ENCODE data around the gene COTL1. TPM values are rescaled to one million over a fixed set of nuclear protein-coding genes. Genes with fewer than 3 reads are reported as not detected.

COTL1 gene
- total and polyA plus RNA-seq, 2 of the 13 experiments (the other 11 are each of a cell fraction or from before 2014, with no cell fraction given), result 8.7 to 16.9 TPM

DNA sequence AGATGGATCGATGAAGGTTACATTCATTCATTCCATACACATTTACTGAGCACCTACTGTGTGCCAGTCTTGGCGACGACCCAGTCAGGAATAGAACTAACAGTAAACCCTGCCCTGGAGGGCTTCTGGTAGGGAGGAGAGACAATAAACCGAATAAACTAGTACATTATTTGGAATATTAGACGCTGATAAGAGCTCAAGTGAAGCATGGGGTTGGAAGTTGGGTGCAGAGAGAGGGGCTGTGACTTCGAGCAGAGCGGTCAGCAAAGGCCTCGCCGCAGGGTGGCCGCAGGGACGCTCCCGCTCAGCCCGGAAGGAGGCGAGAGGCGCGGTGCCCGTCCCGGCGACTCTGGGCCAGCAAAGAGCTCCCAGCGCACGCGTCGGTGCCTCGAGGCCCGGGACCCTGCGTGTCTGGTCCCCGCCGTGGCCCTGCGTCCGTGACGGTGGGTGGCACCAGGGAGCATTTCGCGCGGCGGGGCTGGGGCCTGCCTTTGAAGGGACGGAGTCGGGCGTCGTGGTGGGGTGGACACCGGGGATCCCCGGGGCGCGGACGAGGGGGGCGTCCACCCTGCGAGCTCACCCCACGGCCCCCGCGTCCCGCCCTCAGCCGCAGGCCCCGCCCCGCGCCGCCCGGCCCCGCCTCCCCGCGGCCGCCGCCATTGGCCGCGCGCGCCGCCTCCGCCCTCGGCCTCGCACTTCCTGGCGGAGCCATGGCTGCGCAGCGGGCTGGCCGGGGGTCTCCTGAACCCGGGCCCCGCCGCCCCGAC, 30.1 kb upstream of the COTL1 start, which contains the start of gene KLHL36 (continued):
- TF ChIP-seq, protein P1, sequence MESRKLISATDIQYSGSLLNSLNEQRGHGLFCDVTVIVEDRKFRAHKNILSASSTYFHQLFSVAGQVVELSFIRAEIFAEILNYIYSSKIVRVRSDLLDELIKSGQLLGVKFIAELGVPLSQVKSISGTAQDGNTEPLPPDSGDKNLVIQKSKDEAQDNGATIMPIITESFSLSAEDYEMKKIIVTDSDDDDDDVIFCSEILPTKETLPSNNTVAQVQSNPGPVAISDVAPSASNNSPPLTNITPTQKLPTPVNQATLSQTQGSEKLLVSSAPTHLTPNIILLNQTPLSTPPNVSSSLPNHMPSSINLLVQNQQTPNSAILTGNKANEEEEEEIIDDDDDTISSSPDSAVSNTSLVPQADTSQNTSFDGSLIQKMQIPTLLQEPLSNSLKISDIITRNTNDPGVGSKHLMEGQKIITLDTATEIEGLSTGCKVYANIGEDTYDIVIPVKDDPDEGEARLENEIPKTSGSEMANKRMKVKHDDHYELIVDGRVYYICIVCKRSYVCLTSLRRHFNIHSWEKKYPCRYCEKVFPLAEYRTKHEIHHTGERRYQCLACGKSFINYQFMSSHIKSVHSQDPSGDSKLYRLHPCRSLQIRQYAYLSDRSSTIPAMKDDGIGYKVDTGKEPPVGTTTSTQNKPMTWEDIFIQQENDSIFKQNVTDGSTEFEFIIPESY (CRISPR knock-in tag; IDR thresholded peaks at IDR 0.05), result 0 out of 2 replicates have a peak, but pooled peaks have one; percentile 30
- TF ChIP-seq CEBPG (CRISPR knock-in tag; IDR thresholded peaks at IDR 0.05) (no peak), ZFX (CRISPR knock-in tag; IDR thresholded peaks at IDR 0.05; ENCODE audit: low read depth) (peak; percentile 90), GLI4 (CRISPR knock-in tag; IDR thresholded peaks at IDR 0.05; ENCODE audit: borderline replicate concordance) (no peak), MYC (CRISPR knock-in tag; IDR thresholded peaks at IDR 0.05; ENCODE audit: borderline replicate concordance) (peak; percentile 62), SALL2 (CRISPR knock-in tag; IDR thresholded peaks at IDR 0.05) (peak; percentile 52; the same call in 1 of the 2 replicates), SNRNP70 (IDR thresholded peaks at IDR 0.05; ENCODE audit: low read depth, low read length) (no peak), KAT7 (CRISPR knock-in tag; IDR thresholded peaks at IDR 0.05; ENCODE audit: borderline replicate concordance) (no peak), ZNF160 (CRISPR knock-in tag; IDR thresholded peaks at IDR 0.05) (peak; percentile 67; the same call in 1 of the 2 replicates), ZNF878 (CRISPR knock-in tag; IDR thresholded peaks at IDR 0.05) (no peak), ZNF543 (CRISPR knock-in tag; IDR thresholded peaks at IDR 0.05) (peak; percentile 84), ZNF207 (IDR thresholded peaks at IDR 0.05; ENCODE audit: borderline replicate concordance) (no peak), ZNF556 (CRISPR knock-in tag; IDR thresholded peaks at IDR 0.05; ENCODE audit: borderline replicate concordance) (peak; percentile 65; the same call in 1 of the 2 replicates), FIP1L1 (IDR thresholded peaks at IDR 0.05; ENCODE audit: borderline replicate concordance, insufficient read depth, low read depth, low read length) (no peak), ZNF816 (CRISPR knock-in tag; IDR thresholded peaks at IDR 0.05; ENCODE audit: borderline replicate concordance) (no peak), ZNF550 (CRISPR knock-in tag; IDR thresholded peaks at IDR 0.05; ENCODE audit: borderline replicate concordance) (no peak), ZNF12 (CRISPR knock-in tag; IDR thresholded peaks at IDR 0.05) (0 out of 2 replicates have a peak, but pooled peaks have one; percentile 38), TAF15 (IDR thresholded peaks at IDR 0.05; ENCODE audit: low read depth, low read length, poor library complexity, severe bottlenecking) (no peak), NKX3-1 (CRISPR knock-in tag; IDR thresholded peaks at IDR 0.05) (peak; percentile 79; the same call in 1 of the 2 replicates), NFE2 (CRISPR knock-in tag; IDR thresholded peaks at IDR 0.05) (no peak), SIX4 (CRISPR knock-in tag; IDR thresholded peaks at IDR 0.05) (no peak)
- TF ChIP-seq, protein P2, sequence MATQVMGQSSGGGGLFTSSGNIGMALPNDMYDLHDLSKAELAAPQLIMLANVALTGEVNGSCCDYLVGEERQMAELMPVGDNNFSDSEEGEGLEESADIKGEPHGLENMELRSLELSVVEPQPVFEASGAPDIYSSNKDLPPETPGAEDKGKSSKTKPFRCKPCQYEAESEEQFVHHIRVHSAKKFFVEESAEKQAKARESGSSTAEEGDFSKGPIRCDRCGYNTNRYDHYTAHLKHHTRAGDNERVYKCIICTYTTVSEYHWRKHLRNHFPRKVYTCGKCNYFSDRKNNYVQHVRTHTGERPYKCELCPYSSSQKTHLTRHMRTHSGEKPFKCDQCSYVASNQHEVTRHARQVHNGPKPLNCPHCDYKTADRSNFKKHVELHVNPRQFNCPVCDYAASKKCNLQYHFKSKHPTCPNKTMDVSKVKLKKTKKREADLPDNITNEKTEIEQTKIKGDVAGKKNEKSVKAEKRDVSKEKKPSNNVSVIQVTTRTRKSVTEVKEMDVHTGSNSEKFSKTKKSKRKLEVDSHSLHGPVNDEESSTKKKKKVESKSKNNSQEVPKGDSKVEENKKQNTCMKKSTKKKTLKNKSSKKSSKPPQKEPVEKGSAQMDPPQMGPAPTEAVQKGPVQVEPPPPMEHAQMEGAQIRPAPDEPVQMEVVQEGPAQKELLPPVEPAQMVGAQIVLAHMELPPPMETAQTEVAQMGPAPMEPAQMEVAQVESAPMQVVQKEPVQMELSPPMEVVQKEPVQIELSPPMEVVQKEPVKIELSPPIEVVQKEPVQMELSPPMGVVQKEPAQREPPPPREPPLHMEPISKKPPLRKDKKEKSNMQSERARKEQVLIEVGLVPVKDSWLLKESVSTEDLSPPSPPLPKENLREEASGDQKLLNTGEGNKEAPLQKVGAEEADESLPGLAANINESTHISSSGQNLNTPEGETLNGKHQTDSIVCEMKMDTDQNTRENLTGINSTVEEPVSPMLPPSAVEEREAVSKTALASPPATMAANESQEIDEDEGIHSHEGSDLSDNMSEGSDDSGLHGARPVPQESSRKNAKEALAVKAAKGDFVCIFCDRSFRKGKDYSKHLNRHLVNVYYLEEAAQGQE (IDR thresholded peaks at IDR 0.05; ENCODE audit: borderline replicate concordance in 1 of 2, low read depth in 1 of 2, low read length in 2 of 2), result no peak
- TF ChIP-seq, protein P3, sequence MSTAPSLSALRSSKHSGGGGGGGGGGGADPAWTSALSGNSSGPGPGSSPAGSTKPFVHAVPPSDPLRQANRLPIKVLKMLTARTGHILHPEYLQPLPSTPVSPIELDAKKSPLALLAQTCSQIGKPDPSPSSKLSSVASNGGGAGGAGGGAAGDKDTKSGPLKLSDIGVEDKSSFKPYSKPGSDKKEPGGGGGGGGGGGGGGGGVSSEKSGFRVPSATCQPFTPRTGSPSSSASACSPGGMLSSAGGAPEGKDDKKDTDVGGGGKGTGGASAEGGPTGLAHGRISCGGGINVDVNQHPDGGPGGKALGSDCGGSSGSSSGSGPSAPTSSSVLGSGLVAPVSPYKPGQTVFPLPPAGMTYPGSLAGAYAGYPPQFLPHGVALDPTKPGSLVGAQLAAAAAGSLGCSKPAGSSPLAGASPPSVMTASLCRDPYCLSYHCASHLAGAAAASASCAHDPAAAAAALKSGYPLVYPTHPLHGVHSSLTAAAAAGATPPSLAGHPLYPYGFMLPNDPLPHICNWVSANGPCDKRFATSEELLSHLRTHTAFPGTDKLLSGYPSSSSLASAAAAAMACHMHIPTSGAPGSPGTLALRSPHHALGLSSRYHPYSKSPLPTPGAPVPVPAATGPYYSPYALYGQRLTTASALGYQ (CRISPR knock-in tag; IDR thresholded peaks at IDR 0.05), result no peak
